NAMALWA (cell line): ENCODE results near the gene RPL22.

Experiments
- DNase-seq: peaks from one replicate; pipeline ENCODE4 v3.0.0-alpha.2; 2015; ENCODE audit warnings: low spot score

RPL22 gene

DNA sequence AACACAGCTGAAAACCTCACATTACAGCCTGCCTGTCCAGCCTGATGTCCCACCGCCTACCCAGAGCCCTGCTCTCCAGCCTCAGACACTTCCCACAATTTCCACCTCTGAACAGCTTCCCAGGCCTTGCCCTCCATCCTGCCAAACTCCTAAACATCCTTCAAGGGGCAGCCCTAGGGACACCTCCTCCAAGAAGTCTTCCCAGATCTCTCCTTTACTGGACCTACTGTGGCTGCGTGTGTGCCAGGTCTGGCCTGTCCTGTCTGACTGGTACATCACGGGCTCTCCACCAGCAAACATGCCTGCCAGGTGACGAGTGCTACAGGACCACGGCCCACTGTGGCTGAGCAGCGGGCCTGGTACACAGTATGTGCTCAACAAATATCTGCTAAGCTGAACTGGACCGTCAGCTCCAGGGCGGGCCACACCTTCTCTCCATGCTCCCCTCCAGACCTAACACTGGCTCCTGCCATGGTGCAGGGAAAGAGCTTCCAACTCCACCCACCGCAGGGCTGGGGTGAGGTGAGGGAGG lies 48.0 kb downstream of the RPL22 start:
- no peak for DNase-seq

DNA sequence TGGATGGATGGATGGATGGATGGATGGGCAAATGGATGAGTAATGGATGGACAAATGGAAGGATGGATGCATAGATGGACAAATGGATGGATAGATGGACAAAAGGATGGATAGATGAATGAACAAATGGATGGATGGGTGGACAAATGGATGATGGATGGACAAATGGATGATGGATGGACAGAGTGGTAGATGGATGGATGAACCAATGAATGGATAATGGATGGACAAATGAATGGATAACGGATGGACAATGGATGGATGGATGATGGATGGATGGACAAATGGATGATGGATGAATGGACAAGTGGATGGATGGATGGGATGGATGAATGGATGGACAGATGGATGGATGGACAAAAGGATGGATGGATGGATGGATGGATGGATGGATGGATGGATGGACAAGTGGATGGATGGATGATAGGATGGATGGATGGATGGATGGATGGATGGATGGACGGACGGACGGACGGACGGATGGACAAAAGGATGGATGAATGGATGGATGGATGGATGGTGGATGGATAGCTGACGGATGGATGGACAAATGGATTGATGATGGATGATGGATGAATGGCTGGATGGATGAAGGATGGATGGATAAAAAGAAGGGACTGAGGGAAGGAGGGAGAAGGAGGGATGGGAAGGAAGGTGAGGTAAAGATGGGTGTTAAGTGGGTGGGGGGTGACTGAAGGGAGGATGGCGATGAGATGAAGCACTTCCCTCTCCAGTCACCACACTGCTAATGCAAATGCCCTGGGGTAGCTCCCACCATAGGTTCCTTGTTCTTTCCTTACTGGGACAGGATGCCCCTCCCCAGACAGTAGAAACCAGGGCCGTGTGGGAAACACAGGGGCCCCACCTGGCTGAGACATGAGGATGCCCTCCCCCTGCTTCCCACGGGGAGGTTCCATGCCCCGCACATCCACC lies 49.1 kb downstream of the RPL22 start:
- no peak for DNase-seq

DNA sequence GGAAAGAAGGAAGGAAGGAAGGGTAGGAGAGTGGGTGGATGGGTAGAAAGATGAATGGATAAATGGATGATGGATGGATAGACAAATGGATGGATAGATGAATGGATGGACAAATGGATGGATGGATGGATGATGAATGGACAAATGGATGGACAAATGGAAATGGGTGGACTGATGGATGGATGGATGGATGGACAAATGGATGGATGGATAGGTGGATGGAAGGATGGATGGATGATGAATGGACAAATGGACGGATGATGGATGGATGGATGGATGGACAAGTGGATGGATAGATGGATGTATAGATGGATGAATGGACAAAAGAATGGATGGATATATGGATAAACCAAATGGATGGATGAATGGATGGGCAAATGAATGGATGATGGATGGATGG lies 49.8 kb downstream of the RPL22 start:
- DNase-seq = no peak

DNA sequence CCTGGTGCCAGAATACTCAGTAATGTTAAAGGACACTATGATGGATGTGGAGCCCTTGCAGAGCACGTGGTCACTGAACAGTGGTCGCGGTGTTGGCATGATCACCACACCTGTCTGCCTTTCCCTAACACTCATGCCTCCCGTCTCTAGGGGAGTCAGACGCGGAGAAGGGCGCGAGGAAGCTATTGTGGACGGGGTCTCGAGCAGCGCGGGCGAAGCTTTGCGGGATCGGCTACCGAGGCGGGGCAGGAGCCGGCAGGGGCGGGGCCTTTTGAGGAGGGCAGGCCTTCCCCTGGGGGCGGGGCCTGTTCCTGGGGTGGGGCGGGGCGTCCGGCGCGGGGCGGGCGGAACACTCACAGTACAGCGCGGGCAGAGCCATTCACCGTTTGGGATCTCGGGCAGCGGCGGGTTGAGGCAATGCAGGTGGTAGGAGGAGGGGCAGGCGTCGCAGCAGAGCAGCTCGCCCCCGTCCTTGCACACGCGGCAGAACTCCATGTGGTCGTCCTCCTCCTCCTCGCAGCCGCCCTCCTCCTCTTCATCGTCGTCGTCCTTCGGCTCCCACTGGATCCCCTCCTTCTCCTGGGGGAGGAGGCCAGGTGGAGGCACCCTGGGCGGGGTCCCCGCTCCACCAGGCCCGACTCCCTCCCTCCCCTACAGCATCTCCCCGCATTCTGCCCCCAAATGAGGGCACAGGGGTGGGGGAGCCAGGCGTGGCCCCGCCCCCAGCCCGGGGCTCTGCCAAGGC lies 50.7 kb downstream of the RPL22 start:
- no peak for DNase-seq

DNA sequence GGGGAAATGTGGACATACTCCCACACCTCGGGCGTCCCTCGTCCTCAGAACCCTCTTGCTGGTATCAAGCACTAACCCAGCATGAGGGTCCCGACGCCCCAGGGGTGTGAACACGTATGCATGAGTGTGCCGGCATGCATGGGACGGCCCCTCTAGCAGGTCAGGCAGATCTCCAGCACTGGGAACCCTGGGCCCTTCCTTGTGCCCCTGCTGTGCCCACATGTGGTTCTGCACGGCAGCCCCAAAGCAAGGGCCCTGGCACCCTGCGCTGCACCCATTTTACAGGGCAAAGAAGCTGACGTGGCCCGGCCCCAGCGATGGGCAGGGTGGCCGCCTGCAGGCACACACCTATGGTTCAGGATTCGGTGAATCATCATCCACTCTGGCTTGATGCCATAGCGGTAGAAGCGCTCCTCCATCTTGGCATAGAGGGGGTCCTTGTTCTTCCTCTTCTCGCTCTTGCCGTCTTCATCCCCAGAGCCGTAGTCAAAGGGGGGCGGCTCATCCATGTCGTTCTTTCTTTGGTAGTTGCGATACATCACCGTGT lies 53.5 kb downstream of the RPL22 start:
- no peak for DNase-seq

DNA sequence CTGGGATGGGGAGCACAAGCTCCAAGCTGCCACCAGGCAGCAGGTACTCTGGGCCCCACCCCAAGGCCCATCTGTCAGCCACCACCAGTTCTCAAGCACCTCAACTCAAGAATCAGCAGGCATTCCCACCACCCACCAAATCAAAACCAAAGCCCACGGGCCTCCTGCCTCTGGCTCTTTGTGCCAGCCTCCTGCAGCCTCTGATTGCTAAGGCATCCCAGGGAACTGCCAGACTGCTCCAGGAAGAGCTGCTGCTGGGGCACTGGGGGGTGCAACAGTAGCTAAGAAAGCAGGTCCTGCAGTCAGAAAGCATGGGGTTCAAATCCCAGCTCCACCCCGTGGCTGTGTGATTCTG lies 54.0 kb downstream of the RPL22 start:
- DNase-seq = no peak

DNA sequence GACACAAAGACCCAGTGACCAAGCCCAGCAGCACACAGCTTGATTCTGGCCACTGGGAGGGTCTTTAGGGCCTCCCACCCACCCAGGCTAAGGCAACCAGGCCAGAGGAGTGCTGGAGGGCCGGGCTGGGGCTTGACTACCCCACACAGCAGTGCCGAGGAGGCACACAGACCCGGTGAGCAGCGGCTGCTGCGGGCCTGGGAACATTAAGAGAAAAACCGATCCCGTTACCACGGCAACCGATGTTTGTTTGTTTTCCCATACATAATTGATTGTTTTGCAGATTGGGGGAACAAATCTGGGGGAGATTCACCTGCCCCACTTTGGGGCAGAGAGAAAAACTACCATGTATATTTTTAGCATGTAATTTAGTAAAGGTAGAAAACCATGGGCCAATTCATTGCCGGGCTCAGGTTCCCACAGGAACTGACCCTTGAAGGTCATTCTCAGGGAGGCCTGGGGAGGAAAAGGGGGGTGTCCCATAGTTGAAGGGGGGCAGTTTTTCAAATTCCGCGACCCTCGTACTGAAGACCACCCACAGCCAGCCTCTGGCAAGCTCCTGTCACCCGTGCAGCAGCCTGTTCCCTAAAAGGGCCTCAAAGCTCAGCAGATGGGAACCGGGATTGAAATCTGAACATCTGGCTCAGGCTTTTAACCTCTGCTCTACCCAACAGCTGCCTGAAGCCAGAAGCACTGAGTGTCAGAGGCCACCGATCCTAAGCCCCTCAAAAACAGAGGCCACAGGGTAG lies 54.6 kb downstream of the RPL22 start:
- DNase-seq = no peak

DNA sequence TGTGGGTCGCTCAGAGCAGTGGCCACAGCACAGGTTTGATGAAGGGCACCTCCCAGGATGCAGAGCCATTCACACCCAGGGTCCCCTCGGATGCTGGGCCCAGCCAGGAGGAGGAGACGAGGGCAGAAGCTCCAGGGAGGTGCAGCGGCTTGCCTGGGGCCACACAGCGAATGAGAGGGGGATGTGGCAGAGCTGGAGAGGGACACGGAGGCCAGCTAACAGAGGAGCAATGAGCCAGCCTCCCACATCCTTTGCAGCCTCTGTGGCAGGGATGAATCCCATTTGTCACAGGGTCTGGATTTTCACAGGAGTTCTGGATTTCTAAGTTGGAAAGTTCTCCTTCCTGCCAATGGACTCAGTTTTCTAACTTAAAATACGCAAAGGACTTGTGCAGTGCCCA lies 55.2 kb downstream of the RPL22 start:
- no peak for DNase-seq

DNA sequence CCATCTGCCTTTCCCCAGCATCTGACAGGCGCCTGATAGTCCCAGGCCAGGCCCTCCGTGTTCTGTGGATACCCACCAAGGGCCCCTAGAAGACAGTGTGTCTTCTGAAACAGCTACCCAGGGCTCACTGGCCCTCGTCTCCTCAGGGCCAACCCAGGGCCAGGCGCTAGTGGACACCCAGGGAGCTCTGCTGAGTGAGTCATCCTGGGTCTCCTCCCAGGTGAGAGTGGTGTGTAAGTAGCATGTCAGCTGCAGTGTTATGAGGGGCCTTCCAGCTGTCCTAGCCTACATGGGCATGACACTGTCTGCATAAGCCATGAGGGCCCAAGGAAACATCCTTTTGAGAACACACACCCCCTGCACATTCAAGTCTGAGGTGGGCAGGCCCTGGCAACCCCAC lies 56.0 kb downstream of the RPL22 start:
- DNase-seq = no peak

DNA sequence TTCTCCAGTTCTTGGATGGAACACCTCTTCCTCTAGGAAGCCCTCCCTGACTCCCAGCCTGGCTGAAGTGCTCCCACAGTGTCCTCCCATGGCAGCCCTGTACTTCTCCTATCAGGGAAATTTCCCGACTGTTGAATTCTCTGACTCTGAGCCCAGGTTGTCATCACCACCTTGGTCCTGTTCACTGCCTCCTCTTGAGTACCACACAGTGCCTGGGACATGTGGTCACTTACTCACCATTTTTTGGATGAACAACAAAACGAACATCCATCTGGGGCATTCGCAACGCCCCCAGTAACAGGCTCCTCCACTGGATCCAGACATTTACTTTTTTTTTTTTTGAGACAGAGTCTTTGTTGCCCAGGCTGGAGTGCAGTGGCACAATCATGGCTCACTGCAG lies 56.7 kb downstream of the RPL22 start:
- DNase-seq = no peak

DNA sequence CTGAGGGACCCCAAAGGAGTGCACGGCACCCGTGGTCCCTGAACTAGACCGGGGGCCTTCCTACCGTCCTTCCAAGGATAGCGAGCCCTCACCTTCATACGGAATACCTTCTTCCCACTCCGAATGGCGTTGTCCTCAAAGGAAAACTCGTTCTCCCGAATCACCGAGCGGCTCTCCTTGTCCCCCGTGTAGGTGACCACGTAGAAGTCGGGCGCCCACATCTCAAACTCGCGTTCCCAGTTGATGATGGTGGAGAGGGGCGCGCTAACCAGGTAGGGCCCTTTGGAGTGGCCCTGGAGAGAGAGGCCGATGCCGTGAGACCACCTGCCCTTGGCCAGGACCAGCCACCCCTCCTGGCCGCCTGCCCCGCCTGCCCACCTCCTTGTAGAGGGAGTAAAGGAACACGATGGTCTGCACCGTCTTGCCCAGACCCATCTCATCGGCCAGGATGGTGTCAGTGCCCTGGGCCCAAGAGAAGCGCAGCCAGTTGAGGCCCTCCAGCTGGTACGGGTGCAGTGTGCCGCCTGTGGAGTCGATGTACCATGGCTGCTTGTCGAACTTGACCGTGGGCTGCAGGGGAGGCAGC lies 57.3 kb downstream of the RPL22 start:
- no peak for DNase-seq

DNA sequence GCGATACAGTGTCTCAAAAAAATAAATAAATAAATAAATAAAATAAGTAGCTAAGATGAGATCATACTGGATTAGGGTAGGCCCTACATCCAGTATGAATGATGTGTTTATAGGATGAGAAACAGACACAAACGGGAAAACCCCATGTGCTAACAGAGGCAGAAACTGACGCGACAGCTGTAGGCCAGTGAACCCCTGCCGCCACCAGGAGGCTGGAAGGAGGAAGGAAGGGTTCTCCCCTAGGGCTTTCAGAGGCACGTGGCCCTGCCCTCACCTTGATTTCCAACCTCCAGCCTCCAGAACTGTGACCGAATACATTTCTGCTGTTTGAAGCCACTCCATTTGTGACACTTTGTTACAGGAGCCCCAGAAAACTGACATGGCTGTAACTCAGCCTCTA lies 57.8 kb downstream of the RPL22 start:
- peak; percentile 77 for DNase-seq

DNA sequence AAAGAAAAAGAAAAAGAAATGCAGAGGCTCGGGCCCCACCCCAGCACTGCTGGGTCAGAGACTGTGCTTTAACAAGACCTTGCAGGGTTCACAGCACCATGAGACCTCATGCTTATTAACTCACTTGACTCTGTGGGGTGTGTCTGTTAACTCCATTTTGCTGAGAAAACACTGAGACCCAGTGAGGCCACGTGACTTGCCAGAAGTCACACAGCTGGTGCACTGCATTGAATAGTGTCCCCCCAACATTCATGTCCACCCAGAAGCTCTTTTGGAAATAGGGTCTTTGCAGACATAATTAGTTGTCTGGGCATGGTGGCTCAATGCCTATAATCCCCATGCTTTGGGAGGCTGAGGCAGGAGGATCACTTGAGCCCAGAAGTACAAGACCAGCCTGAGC lies 59.0 kb downstream of the RPL22 start:
- no peak for DNase-seq

DNA sequence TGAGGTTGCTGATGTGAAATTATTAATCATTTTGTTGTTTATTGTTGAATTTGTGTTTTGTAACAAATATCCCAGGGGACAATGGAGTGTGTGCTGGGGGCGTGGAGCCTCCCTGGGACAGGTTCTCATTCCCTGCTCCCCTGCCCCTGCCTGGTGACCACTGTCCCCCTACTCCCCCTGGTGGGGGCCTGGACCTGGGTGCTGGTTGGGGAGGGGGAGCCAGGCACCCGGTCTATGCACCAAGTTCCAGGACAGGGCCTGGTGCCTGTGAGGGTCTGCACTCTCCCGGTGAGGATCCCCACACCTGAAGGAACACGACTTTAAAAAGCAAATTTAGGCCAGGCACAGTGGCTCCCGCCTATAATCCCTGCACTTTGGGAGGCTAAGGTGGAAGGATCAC lies 61.6 kb downstream of the RPL22 start:
- no peak for DNase-seq

DNA sequence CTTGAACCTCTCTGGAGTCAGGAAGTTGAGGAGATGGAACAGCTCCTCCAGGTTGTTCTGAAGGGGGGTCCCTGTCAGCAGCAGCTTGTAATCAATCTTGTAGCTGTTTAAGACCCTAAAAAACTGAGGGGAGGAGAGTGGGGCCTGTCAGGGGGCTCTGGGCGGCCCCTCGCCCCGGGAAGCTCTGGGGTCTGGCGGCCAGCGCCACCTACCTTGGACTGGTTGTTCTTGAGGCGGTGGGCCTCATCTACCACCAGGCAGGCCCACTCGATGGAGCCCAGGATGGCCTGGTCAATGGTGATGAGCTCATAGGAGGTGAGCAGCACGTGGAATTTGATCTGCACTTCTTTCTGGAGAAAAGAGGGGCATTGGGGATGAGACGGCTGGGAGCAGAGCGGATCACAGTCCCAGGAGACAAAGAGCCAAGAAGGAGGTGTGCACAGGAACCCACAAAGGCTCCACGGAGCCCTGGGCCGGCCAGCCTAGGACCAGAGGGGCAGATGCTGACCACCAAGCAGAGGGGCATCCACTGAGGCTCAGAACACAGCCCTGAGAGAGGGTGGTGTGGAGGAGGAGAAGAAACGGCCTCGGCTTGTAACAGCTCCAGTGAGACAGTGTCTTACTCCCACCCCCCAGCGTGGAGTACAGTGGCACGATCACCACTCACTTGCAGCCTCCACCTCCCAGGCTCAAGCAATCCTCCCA lies 62.7 kb downstream of the RPL22 start:
- no peak for DNase-seq
